T-helper 1 cell (primary cell): ENCODE measurements around the gene MED9.

Experiments
- DNase-seq, 5 donors: peaks; one replicate each; pipeline ENCODE4 v3.0.0-alpha.2; 2012 to 2020

Gene MED9

GRCh38 chr17:17538417-17539391 lies 61.9 kb downstream of the MED9 start:
- DNase-seq, result no peak

- DNase-seq, result no peak
These were observed 62.8 kb downstream of the MED9 start for GRCh38 chr17:17539591-17539990.

- no peak for DNase-seq
These were observed 63.6 kb downstream of the MED9 start for GRCh38 chr17:17540278-17540906.

GRCh38 chr17:17540935-17541639 lies 64.3 kb downstream of the MED9 start:
- no peak for DNase-seq

GRCh38 chr17:17541640-17542001 lies 64.8 kb downstream of the MED9 start:
- no peak for DNase-seq
